ENCODE measurements around the gene GTPBP1. TPM values are rescaled to one million over a fixed set of nuclear protein-coding genes. Genes with fewer than 3 reads are reported as not detected.

GTPBP1 gene
- total RNA-seq, 1 experiment from 2014 or later: 108 TPM

DNA sequence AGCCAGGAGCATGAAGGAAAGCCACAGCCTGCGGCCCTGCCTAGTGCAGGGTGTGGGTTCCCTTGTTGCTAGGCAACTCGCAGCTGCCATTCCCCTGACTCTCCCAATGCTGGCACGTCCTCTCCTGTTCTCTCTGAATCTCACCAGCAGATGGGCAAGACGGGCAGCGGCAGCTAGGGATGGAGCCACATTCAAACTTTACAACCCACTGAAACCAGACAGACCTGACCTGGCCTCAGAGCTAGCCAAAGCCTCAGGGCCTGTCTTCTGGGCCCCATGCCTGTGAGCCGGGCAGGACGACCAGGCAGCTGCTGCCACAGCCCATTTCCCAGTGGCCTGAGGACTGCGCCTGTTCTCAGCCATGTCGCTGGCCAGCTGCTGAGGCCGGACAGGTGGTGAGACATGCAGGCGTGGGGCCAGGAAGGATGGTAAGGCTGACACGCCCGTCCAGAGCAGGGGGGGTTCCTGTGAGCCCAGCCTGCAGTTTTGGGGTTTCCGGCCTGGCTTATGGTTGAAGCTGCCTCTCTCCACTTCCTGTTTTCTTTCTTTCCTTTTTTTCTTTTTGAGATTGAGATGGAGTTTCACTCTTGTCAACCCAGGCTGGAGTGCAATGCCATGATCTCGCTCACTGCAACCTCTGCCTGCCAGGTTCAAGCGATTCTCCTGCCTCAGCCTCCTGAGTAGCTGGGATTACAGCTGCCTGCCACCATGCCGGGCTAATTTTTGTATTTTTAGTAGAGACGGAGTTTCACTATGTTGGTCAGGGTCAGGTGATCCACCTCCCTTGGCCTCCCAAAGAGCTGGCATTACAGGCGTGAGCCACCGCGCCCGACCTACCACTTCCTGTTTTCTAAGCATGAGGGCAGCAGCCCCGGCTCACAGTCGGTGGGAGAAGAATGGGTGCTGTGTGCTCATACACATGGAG is 45.9 kb downstream of the GTPBP1 start:
- Histone ChIP-seq H2AFZ (ENCODE audit: low read length) (no peak overlapping the region), H3K4me2 (ENCODE audit: insufficient read depth, insufficient read length, low read length) (no peak overlapping the region)

More for the DNA sequence above, 45.9 kb downstream of the GTPBP1 start:
- H3K27ac Mint-ChIP-seq: no peak overlapping the region
- no peaks in the 10 kb centered on the region for H3K9me3 ChIP-seq (ENCODE audit: control insufficient read depth, low read depth, low read length)
- H3K4me3 Mint-ChIP-seq: no peak overlapping the region
- peaks cover 5% of the 10 kb centered on the region; the same call in 1 of the 2 replicates for H3K4me1 ChIP-seq (ENCODE audit: insufficient read depth, low read length)
- H2BK5ac ChIP-seq (ENCODE audit: insufficient read length, low read length): no peak overlapping the region
- no peak overlapping the region for H3K9ac ChIP-seq (ENCODE audit: extremely low read depth, insufficient read length, low read length)
- H2BK20ac ChIP-seq (ENCODE audit: low read depth, low read length, poor library complexity, severe bottlenecking): no peak overlapping the region
- H4K5ac ChIP-seq (ENCODE audit: insufficient read length, low read depth, low read length): no peak overlapping the region
- WGBS (ENCODE audit: extremely low coverage, insufficient read length, low lambda C conversion rate): no CpG with 5 or more reads among the region's 24 CpGs
- no peak for DNase-seq
- no peaks in the 10 kb centered on the region for H3K79me1 ChIP-seq (ENCODE audit: insufficient read depth, low read depth, low read length, poor library complexity, severe bottlenecking)
- no peaks in the 10 kb centered on the region; the same call in 1 of the 2 replicates for H3K27me3 ChIP-seq (ENCODE audit: insufficient read depth, low read length)
- H2BK120ac ChIP-seq (ENCODE audit: low read depth, low read length, poor library complexity, severe bottlenecking): no peak overlapping the region
- no peak overlapping the region for H3K18ac ChIP-seq (ENCODE audit: insufficient read length, low read depth, low read length)
- no peaks in the 10 kb centered on the region for H3K79me2 ChIP-seq (ENCODE audit: insufficient read depth, low read length)
- H3K4ac ChIP-seq (ENCODE audit: low read depth, low read length): no peak overlapping the region
- H3K23me2 ChIP-seq (ENCODE audit: insufficient read length, low read depth, low read length, poor library complexity, severe bottlenecking): peaks cover 9% of the 10 kb centered on the region
- no peak overlapping the region for H3K56ac ChIP-seq (ENCODE audit: insufficient read length, low read depth, low read length)
- no peak overlapping the region for H3T11ph ChIP-seq (ENCODE audit: low read length)
- no peak overlapping the region for H3K27ac ChIP-seq (ENCODE audit: insufficient read length, low read depth, low read length)
- peaks cover 3% of the 10 kb centered on the region; the same call in 1 of the 2 replicates for H3K27me3 Mint-ChIP-seq (ENCODE audit: low read depth)
- no peaks in the 10 kb centered on the region for H4K20me1 ChIP-seq (ENCODE audit: control insufficient read depth, insufficient read depth, insufficient read length)
- no peak overlapping the region for H3K14ac ChIP-seq (ENCODE audit: insufficient read depth, low read length)
- H3K9me3 Mint-ChIP-seq: no peaks in the 10 kb centered on the region
- TF ChIP-seq, protein P1, sequence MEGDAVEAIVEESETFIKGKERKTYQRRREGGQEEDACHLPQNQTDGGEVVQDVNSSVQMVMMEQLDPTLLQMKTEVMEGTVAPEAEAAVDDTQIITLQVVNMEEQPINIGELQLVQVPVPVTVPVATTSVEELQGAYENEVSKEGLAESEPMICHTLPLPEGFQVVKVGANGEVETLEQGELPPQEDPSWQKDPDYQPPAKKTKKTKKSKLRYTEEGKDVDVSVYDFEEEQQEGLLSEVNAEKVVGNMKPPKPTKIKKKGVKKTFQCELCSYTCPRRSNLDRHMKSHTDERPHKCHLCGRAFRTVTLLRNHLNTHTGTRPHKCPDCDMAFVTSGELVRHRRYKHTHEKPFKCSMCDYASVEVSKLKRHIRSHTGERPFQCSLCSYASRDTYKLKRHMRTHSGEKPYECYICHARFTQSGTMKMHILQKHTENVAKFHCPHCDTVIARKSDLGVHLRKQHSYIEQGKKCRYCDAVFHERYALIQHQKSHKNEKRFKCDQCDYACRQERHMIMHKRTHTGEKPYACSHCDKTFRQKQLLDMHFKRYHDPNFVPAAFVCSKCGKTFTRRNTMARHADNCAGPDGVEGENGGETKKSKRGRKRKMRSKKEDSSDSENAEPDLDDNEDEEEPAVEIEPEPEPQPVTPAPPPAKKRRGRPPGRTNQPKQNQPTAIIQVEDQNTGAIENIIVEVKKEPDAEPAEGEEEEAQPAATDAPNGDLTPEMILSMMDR (conservative IDR thresholded peaks at IDR 0.05): no peak
- H3K23ac ChIP-seq (ENCODE audit: insufficient read length, low read depth, low read length): no peak overlapping the region
- H2BK15ac ChIP-seq (ENCODE audit: low read depth, low read length): no peak overlapping the region
- H4K91ac ChIP-seq (ENCODE audit: insufficient read length, low read depth, low read length): no peak overlapping the region
- no peak overlapping the region for H4K8ac ChIP-seq (replicated peaks; ENCODE audit: insufficient read length, low read depth, low read length)
- peaks cover 0 to 23% (median 5%) of the 10 kb centered on the region in 3 experiments; a peak in 4 of 7 replicates for H3K36me3 Mint-ChIP-seq (ENCODE audit: insufficient read depth in 1 of 3, low read depth in 3 of 3)
- H2AK5ac ChIP-seq (ENCODE audit: insufficient read length, low read length): no peak overlapping the region
- H3K4me1 Mint-ChIP-seq: peaks cover 18 to 20% of the 10 kb centered on the region in 2 experiments
- no peak overlapping the region for H2BK12ac ChIP-seq (ENCODE audit: insufficient read length, low read depth, low read length)

Measured in H9 (cell line).